Left lobe of liver (tissue), 2 donors: ENCODE results near the gene LYAR. TPM values are rescaled to one million over a fixed set of nuclear protein-coding genes. Genes with fewer than 3 reads are reported as not detected.
"Not testable (repeated sequence)": the region's sequence is repeated elsewhere in the genome, so short reads cannot be mapped to it uniquely, and the experiment has no call there.

Experiments
- ATAC-seq: fragments of 200-7000 bp; cut with Tn5 transposase; one replicate; pipeline ENCODE4 v1.9.1; 2020; ENCODE audit warnings: mild to moderate bottlenecking, moderate library complexity
- DNase-seq: peaks from one replicate; pipeline ENCODE4 v3.0.0-alpha.2; 2020; ENCODE audit warnings: low spot score
- total RNA-seq: library from RNA; stranded (reverse); gene quantifications from one replicate; pipeline ENCODE4 v1.2.1, GENCODE V29; 2021
- donor health status: DM: no; HTN: no; CAD: no; lungs with moderate emphysema.
- donor health status: DM: no; HTN: yes; CAD: no.

Gene LYAR
- total RNA-seq, 1 donor from 2014 or later = 3.0 TPM

DNA sequence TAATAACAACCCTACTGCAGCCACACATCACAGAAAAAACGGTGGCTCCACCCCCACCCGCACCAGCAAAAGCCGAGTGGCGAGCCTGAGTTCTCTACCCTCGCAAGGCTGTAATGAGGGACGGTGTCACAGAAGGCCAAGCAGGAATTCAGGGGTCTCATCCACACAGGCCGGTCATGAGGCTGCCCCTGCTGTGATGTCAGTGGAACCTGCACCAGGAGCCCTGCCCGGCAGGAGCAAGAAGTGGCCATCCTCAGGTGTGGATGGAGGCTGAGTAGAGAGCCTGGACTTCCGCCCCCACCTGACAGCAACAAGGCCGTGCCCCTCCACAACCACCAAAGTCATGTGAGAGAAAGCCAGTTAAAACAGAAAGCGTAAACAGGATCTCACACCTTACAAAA is 20.6 kb downstream of the LYAR start:
- DNase-seq = no peak
- no peak for ATAC-seq

DNA sequence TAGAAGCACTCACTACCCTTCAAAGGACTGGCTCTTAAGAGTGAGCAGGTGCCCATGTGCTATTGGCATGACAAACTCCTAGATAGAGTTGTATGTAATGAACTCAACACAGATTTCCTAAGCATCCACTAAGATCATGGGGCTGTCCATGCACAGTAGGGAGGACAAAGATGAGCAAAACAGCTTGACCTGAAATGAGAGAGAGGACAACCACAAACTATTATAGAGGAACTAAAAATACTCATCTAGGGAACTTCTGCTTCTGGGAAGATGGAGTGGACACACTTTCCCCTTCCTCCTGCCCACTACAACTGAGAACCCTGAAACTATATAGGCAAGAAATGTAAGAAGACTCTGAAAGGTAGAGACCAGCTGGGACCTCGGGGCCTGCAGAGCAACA is 21.2 kb downstream of the LYAR start:
- ATAC-seq = no peak
- no peak for DNase-seq

DNA sequence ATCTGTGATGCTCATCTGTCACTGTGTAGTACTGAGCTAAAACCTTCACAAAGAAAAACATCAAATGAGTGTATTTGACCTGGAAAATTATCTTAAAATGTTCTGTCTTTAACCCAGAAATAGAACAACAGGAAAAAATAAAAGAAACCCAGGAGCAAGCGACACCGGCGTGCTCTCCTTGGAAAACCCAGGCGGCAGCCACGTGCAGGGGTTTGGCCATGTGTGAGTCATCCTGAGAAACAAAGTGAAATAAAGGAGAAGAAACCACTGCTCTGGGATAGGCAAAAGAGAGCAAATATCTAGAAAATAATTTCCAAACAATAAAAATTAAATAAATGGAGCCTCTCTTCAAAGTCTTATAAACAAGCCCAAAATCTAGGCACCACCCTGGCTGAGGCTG is 22.0 kb downstream of the LYAR start:
- ATAC-seq (no peak), DNase-seq (no peak)

DNA sequence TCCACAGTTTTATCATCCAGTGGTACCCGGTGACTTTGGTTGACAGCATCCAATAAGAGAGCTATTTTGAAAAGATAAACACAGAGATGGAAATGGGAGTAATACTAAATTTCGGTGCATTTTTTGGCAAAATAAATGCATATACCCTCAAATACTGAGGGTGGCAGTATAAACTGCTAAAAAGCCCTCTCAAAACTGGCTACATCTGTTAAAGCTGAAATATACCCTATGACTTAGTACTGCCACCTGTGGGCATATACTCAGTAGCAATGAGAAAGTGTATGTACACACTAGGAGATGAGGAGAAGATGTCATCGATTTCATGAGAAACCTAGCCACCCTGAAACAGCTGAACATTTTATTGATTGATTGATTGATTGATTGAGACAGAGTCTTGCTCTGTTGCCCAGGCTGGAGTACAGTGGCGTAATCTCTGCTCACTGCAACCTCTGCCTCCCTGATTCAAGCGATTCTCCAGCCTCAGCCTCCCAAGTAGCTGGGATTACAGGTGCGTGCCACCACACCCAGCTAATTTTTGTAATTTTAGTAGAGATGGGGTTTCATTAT is 29.7 kb downstream of the LYAR start:
- ATAC-seq = peak; percentile 84
- DNase-seq = no peak

GRCh38 chr4:4259484-4260100 is 30.4 kb downstream of the LYAR start:
- DNase-seq (peak; percentile 89), ATAC-seq (peak; percentile 88)

DNA sequence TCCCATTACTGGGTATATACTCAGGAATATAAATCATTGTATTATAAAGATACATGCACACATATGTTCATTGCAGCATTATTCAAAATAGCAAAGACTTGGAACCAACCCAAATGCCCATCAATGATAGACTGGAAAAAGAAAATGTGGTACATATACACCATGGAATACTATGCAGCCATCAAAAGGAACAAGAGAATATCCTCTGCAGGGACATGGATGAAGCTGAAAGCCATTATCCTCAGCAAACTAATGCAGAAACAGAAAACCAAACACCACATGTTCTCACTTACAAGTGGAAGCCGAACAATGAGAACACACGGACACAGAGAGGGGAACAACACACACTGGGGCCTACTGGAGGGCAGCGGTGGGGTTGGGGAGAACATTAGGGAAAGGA is 32.2 kb downstream of the LYAR start:
- DNase-seq, ATAC-seq: not testable (repeated sequence)

GRCh38 chr4:4256799-4257198 is 33.2 kb downstream of the LYAR start:
- ATAC-seq = no peak
- no peak for DNase-seq

- DNase-seq (peak; percentile 82), ATAC-seq (peak; percentile 81)
These were observed 35.3 kb downstream of the LYAR start for GRCh38 chr4:4254666-4255065.

DNA sequence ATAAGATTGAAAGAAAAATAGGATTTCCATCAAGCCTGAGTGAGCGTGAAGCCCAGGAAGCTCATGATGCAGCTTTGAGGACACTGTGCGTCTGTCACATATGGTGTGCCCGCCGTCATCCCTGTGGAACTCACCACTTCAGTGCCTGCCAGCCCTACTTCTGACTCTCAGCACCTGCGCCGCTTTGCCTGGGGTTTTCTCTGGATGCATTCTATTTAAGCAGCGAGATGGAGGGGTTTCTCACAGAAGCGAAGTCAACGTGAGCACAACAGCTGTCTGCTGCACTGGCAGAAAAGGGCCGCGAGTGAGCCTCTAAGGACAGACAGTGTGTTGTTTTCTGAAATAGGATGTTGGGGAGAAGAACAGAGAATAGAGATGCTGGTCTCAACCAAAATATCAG is 35.8 kb downstream of the LYAR start:
- DNase-seq = no peak
- ATAC-seq = no peak

DNA sequence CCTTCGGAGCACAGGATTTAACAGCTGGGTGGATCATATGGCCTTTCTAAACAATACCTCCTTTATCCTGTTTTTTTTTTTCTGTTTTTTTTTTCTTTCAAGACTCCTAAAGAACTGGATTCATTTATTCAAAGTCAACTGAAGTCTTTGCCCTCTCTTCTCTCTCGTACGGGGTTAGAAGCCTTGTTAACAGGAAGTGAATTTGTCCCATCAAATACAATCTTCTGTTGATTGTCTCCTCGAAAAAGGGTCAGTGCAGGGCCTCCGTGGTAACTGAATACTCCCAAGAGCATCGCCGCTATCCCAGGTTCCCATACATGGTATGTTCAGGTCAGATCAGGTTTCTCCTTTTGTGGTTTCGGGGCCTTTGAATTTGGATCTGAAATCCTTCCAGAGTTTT is 40.1 kb downstream of the LYAR start:
- no peak for DNase-seq
- no peak for ATAC-seq

DNA sequence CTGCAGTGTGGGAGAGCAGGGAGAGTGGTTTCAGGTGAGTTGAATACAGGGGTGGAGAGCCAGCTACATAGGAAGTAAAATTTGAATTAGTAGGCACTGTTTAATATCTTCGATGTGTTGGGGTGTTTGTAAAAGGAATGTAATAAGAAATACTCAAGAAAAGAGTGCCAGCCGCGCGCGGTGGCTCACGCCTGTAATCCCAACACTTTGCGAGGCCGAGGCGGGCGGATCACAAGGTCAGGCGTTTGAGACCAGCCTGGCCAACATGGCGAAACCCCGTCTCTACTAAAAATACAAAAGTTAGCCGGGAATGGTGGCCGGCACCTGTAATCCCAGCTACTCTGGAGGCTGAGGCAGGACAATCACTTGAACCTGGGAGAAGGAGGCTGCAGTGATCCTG is 40.6 kb downstream of the LYAR start:
- not testable (repeated sequence) for DNase-seq, ATAC-seq

DNA sequence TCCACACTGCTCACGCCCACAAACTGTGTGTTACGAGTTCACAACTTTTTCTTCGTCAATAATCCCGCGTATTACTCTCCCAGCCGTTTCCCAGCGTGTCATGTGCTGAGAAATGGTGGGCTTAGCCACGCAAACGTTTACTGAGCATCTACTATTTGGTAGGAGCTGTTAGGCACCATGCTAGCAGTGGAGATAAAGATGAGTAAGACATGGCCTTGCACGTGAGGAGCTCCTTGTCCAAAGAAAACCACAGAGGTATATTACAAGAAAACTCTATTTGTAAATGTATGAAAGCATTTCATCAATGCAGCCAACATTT is 41.1 kb downstream of the LYAR start:
- DNase-seq = no peak

DNA sequence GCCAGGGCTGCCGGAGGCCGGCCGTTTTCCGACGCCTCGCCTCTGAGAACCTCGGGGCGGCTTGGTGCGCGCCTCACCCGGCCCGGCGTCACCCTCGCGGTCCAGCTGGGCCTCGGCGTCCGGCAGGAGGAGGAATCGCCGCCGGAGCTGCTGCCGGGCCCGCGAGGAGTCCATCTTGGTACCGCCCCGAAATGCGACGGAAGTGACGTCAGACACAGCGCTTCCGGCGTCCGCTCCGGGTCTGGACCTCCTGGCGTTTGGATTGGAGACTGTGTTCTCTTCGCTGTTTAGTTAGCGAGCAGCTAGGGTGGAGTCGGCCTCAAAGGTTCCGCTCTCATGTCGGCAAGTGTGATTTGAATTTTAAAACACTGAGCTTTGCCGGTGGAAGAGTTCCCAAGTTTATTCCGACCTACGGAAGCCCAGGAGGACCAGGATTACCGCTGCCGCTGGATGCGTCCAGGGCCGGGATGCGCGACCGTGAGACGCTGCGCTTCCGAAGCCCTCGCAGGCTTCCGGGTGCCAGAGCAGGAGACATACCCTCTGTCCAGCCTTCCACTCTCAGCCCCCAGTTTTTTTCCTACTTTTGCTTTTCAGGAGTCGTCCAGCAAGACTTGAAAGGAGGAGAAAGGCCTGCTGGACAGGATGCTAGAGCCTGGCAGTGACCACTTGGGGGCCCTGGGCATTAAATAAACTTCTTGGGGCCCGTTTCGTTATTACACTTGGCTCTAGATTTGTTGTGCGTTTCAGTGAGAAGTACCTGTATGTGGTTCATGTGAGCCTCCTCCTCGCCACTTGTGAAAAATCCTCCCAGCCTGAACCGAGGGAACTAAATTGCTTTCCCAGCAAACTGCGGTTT is 41.7 kb downstream of the LYAR start, which contains the start of gene TMEM128:
Gene TMEM128, minus strand, starts transcription at position 195 of the 856 bp plus-strand sequence. Its CDS starts 21 bp downstream, at position 174.
- ATAC-seq = peak; percentile 93
- peak; percentile 94 for DNase-seq

More for the DNA sequence above, 41.1 kb downstream of the LYAR start:
- ATAC-seq = no peak

DNA sequence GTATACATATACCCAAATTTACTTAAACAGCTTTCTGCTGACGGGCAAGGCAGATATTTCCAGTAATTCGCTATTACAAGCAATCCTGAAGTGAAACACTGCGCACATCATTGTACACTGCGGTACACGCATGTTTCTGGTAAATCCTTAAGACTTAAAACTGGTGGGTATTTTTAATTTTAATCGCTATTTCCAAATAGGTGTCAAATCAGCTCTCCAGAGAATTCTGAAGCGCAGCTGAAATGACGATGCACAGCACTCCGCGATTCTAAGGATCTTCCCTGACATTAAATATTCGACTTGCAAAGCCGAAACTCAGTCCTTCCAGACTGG is 42.3 kb downstream of the LYAR start:
- DNase-seq (no peak), ATAC-seq (no peak)

DNA sequence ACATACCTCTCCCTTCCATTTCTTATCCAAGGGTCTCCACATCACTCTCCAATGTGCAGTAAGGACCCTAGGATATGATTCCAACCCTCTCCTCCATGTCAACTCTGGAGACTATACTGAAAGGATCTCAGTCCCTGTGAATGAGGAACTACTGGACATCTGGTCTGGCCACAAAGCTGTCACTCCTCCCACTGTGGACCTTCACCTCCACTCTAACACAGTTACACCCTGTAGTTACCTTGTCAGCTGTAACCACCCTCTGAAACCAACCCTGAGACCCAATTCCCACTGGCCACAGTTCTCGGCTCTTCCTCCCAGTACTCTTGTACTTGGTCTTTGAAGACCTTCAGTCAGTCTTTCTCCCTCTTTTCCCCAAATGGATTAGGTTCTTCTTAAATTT is 44.8 kb downstream of the LYAR start:
- no peak for DNase-seq
- no peak for ATAC-seq

- DNase-seq, ATAC-seq: not testable (repeated sequence)
These were observed 50.4 kb downstream of the LYAR start for GRCh38 chr4:4239551-4239950.

- no peak for DNase-seq
These were observed 56.3 kb downstream of the LYAR start for GRCh38 chr4:4233610-4234009.

DNA sequence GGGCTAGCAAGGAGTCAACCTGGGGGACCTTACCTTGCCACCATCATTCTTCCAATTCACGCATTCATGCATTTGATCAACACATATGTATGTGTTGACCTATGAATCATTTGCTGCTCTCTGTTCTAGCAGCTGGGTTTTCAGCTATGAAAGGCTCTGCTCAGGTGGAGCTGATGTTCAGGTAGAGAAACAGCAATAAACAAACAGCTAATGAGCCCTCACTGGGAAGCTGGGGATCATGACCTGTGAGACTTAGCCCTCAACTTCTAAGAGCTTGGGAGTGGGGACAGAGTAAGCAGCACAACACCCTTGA is 61.6 kb downstream of the LYAR start:
- no peak for ATAC-seq
- no peak for DNase-seq

More at GRCh38 chr4:4233610-4234009, 56.3 kb downstream of the LYAR start:
- no peak for ATAC-seq

DNA sequence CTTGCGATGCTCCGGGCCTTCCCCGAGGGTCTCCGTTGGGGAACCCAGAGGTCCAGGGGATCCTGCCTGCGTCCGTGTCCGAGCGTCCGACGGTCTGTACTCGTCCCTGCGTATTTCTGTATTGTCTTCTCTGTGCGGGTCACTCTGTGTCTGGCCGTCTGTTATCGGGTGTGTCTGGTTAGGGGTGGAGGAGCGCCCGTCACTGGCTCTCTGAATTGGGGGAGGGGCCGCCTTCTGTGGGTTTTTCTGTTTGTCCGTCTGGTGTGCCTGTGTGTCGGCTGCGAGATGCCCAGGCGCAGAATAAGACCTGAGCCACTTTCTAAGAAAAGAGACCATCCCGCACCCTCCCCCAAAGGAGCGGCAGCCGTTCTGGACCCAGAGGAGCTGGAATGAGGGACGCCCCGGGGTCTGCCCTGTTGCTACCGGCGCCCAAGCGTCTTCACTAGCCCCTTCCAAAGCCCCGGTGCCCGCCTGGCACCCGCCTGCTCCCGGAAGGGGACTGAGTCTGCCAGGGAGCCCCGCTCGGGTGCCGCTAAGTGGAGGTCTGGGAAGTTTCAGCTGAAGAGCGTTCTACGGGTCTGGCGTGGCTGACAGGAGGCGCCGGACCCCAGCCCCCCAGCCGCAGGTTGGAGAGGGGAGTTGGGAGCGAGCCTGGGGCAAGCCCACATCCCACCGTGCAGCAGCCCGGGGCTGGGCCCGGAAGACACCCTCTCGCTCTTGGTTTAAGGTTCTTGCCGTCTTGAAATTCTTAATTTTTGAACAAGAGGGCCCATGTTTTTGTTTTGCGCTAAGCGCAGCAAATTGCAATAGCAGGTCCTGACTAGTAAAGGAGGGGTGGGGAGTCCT is 62.2 kb downstream of the LYAR start:
- ATAC-seq (no peak), DNase-seq (no peak)

GRCh38 chr4:4226606-4227438 is 63.1 kb downstream of the LYAR start, which contains the start of gene OTOP1:
Gene OTOP1, minus strand, starts transcription at chr4:4226929. Its CDS starts 65 bp downstream, at chr4:4226864.
- no peak for DNase-seq
- ATAC-seq = no peak
